Breast epithelium (tissue), 4 donors: ENCODE measurements around the gene RTN1. TPM values are rescaled to one million over a fixed set of nuclear protein-coding genes. Genes with fewer than 3 reads are reported as not detected.

Experiments
- DNase-seq, 2 donors: peaks; one replicate each; pipeline ENCODE4 v3.0.0-alpha.2; 2019; ENCODE audit warnings: low spot score in 2 of 2
- H3K27ac ChIP-seq, 2 donors: fragments of 200-600 bp; sonication (generic) in 1 of 2; one replicate each; pipeline ENCODE4 v1.5.1; 2016 to 2019; ENCODE audit warnings: mild to moderate bottlenecking in 1 of 2
- H3K27me3 ChIP-seq, 2 donors: fragments of 200-600 bp; sonication (generic) in 1 of 2; one replicate each; pipeline versions ENCODE4 v1.5.1 to v1.6.0; 2017 to 2019; ENCODE audit warnings: control low read depth in 1 of 2, mild to moderate bottlenecking in 1 of 2
- H3K36me3 ChIP-seq: fragments of 200-600 bp; one replicate; pipeline ENCODE4 v1.5.1; 2019
- H3K4me1 ChIP-seq, 2 donors: fragments of 200-600 bp; sonication (generic); one replicate each; pipeline ENCODE4 v1.5.1; 2016 to 2019; ENCODE audit warnings: control low read depth in 1 of 2
- H3K4me3 ChIP-seq, 3 donors: fragments of 200-600 bp; sonication (generic); 1 replicate in 2 of 3; 2 replicates in 1 of 3; pipeline ENCODE4 v1.5.1; 2016 to 2019; ENCODE audit warnings: mild to moderate bottlenecking in 3 of 3, moderate library complexity in 2 of 3
- H3K9me3 ChIP-seq, 2 donors: fragments of 200-600 bp; sonication (generic) in 1 of 2; one replicate each; pipeline ENCODE4 v1.5.1; 2016 to 2019; ENCODE audit warnings: control low read depth in 1 of 2
- POLR2A ChIP-seq: fragments of 450-650 bp; IDR thresholded peaks from one replicate; pipeline ENCODE4 v1.6.1; 2016; ENCODE audit warnings: antibody characterized with exemption, mild to moderate bottlenecking, moderate library complexity
- POLR2AphosphoS5 ChIP-seq, 3 donors: sonication (generic); formaldehyde crosslinking; IDR thresholded peaks; one replicate each; pipeline ENCODE4 v1.6.1; 2017; ENCODE audit warnings: antibody characterized with exemption in 3 of 3
- intact Hi-C: fragments of 100-400 bp; cut with DNase I; formaldehyde crosslinking; loops from one replicate; pipeline ENCODE4 v1.15.1; 2023; ENCODE audit warnings: low total_unique reads
- total RNA-seq, 3 donors: library from RNA; depleted of rRNA; stranded (reverse); fragments of >200 nt; gene quantifications; one replicate each; pipeline ENCODE4 v1.1.0, GENCODE V29; 2016
- TF ChIP-seq, protein P1 (sequence below), 3 donors: fragments of 450-650 bp; IDR thresholded peaks; one replicate each; pipeline ENCODE4 v1.5.1; 2016 to 2017; ENCODE audit warnings: antibody characterized with exemption in 3 of 3, mild to moderate bottlenecking in 3 of 3, moderate library complexity in 3 of 3

RTN1 gene
- total RNA-seq, 3 donors from 2014 or later: 10.8 to 44.5 (median 17.7) TPM

GRCh38 chr14:59630288-59630963, 240.2 kb downstream of the RTN1 start:
- no peaks in the 10 kb centered on the region for H3K4me1 ChIP-seq
- no peaks in the 10 kb centered on the region for H3K9me3 ChIP-seq
- peak overlapping the region; percentile 3 to 65 (median 39) for H3K4me3 ChIP-seq
- H3K36me3 ChIP-seq: no peaks in the 10 kb centered on the region
- TF ChIP-seq, protein P1, sequence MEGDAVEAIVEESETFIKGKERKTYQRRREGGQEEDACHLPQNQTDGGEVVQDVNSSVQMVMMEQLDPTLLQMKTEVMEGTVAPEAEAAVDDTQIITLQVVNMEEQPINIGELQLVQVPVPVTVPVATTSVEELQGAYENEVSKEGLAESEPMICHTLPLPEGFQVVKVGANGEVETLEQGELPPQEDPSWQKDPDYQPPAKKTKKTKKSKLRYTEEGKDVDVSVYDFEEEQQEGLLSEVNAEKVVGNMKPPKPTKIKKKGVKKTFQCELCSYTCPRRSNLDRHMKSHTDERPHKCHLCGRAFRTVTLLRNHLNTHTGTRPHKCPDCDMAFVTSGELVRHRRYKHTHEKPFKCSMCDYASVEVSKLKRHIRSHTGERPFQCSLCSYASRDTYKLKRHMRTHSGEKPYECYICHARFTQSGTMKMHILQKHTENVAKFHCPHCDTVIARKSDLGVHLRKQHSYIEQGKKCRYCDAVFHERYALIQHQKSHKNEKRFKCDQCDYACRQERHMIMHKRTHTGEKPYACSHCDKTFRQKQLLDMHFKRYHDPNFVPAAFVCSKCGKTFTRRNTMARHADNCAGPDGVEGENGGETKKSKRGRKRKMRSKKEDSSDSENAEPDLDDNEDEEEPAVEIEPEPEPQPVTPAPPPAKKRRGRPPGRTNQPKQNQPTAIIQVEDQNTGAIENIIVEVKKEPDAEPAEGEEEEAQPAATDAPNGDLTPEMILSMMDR (IDR thresholded peaks at IDR 0.05): no peak
- no peak for TF ChIP-seq POLR2AphosphoS5 (IDR thresholded peaks at IDR 0.05)
- TF ChIP-seq POLR2A: no peak
- H3K27me3 ChIP-seq: peaks cover 0 to 9% of the 10 kb centered on the region in 2 donors
- intact Hi-C loops: no loop called here
- H3K27ac ChIP-seq: no peak overlapping the region
- DNase-seq: no peak

DNA sequence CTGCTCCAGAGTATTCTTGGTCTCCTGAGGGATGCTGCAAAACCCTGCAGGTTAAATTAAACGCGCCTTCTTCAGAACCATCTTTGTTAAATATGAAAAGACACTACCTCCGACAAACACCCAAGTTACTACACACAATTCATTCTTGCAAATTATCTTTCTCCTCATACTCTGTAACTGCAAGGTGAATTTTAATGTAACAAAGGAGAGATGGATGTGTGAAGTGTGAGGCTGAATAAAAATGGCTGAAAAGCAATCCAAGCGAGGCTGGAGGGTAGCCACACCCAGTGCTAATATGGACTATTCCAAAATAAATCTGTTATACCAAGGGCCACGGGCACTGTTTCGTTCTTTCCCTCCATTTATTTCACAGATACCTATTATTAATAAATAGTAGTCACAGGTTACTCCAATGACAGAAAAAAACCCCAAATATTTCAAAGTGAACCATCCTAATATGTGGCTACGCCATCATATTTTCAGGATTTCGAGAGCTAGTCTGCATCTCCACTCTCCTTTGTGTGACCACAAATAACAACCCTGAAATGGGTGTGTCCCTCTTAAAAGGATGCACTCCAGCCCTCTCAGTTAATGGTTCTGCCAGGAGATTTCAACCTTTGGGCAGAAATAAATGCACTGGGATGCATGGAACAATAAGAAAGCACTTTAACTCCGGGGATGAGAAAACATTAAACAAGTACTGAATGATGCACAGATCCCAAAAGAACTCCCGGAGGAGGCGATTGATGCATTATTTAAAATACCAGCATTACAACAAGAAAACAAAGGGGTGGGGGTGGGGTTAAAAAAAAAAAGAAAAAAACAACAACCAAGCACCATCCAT, 240.9 kb downstream of the RTN1 start:
- no peak for DNase-seq
- TF ChIP-seq, protein P1 (IDR thresholded peaks at IDR 0.05): no peak
- TF ChIP-seq POLR2A (no peak), POLR2AphosphoS5 (IDR thresholded peaks at IDR 0.05) (no peak)
- Histone ChIP-seq H3K4me3 (no peak overlapping the region), H3K9me3 (no peaks in the 10 kb centered on the region), H3K27ac (no peak overlapping the region), H3K4me1 (no peaks in the 10 kb centered on the region), H3K27me3 (peaks cover 0 to 9% of the 10 kb centered on the region in 2 donors), H3K36me3 (no peaks in the 10 kb centered on the region)
- intact Hi-C loops: loop anchor here (10.0 kb wide), 1 partner anchor 475 kb away; no protein-coding TSS in a partner anchor

DNA sequence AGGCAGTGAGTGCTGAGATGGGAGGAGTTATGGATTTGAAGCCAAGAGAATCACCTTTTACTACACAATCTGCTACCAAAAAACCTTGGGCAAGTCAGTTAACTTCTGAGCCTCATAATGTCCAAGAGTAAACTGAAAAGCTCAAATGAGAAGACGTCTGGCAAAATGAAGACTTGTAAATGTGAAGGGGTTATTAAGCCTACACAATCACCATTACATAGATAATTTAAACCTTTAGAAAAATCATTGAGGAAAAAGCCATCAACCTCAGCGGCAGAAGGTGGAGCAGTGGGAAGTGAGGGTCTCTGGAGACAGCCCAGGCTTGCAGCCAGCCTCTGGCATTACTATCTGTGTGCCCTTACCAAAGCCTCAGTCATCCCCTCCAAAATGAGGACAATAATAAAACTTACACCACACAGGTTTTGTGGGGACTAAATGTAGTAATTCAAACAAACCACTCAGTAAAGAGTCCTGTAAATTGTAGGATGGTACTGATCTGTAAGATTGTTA, 243.5 kb downstream of the RTN1 start:
- no peak for TF ChIP-seq POLR2A
- no peak for TF ChIP-seq POLR2AphosphoS5 (IDR thresholded peaks at IDR 0.05)
- TF ChIP-seq, protein P1 (IDR thresholded peaks at IDR 0.05): no peak

GRCh38 chr14:59622631-59623030, 247.9 kb downstream of the RTN1 start:
- DNase-seq: no peak
- intact Hi-C loops: loop anchor here (10.0 kb wide), 1 partner anchor 482 kb away; no protein-coding TSS in a partner anchor
- Histone ChIP-seq H3K36me3 (no peaks in the 10 kb centered on the region), H3K27me3 (no peaks in the 10 kb centered on the region), H3K9me3 (no peaks in the 10 kb centered on the region), H3K4me1 (no peaks in the 10 kb centered on the region), H3K4me3 (no peak overlapping the region), H3K27ac (no peak overlapping the region)
- TF ChIP-seq, protein P1 (IDR thresholded peaks at IDR 0.05): no peak
- TF ChIP-seq POLR2A: no peak

More for the DNA sequence above, 243.5 kb downstream of the RTN1 start:
- Histone ChIP-seq H3K4me3 (no peak overlapping the region), H3K9me3 (no peaks in the 10 kb centered on the region), H3K27me3 (peaks cover 0 to 9% of the 10 kb centered on the region in 2 donors), H3K4me1 (no peaks in the 10 kb centered on the region), H3K27ac (no peak overlapping the region), H3K36me3 (no peaks in the 10 kb centered on the region)
- intact Hi-C loops: loop anchor here (10.0 kb wide), 1 partner anchor 478 kb away; no protein-coding TSS in a partner anchor
- DNase-seq: no peak
